Parathyroid adenoma (tissue), 2 donors: Measurements from ENCODE around the gene TMBIM6.

ENCODE experiments used
- H2AFZ ChIP-seq: fragments of 300-600 bp; sonication (generic); one replicate; pipeline ENCODE4 v1.7.0; 2017; ENCODE audit warnings: antibody characterized with exemption, mild to moderate bottlenecking
- H3K27ac ChIP-seq: fragments of 300-600 bp; sonication (generic); one replicate; pipeline ENCODE4 v1.7.0; 2017
- H3K27me3 ChIP-seq: fragments of 300-600 bp; sonication (generic); one replicate; pipeline ENCODE4 v1.7.0; 2017; ENCODE audit warnings: low read length; ENCODE audit not compliant: control insufficient read depth, insufficient read depth
- H3K36me3 ChIP-seq: fragments of 300-600 bp; sonication (generic); one replicate; pipeline ENCODE4 v1.7.0; 2017; ENCODE audit warnings: low read length; ENCODE audit not compliant: control insufficient read depth, insufficient read depth
- H3K4me1 ChIP-seq: fragments of 300-600 bp; sonication (generic); one replicate; pipeline ENCODE4 v1.7.0; 2017; ENCODE audit warnings: control low read depth
- H3K4me2 ChIP-seq: fragments of 300-600 bp; sonication (generic); one replicate; pipeline ENCODE4 v1.7.0; 2017; ENCODE audit warnings: low read length
- H3K4me3 ChIP-seq: fragments of 300-600 bp; sonication (generic); one replicate; pipeline ENCODE4 v1.7.0; 2017; ENCODE audit warnings: low read depth, low read length
- H3K79me2 ChIP-seq: fragments of 300-600 bp; sonication (generic); one replicate; pipeline ENCODE4 v1.7.0; 2017; ENCODE audit warnings: control low read depth
- H3K9ac ChIP-seq: fragments of 300-600 bp; sonication (generic); one replicate; pipeline ENCODE4 v1.7.0; 2017; ENCODE audit warnings: mild to moderate bottlenecking
- H3K9me3 ChIP-seq: fragments of 300-600 bp; sonication (generic); one replicate; pipeline ENCODE4 v1.7.0; 2017; ENCODE audit warnings: low read length; ENCODE audit not compliant: control insufficient read depth
- TF ChIP-seq, protein P1 (sequence below): fragments of 300-600 bp; sonication (generic); IDR thresholded peaks from one replicate; pipeline ENCODE4 v1.7.0; 2017; ENCODE audit warnings: antibody characterized with exemption, mild to moderate bottlenecking
- donor health status: primary hyperparathyroidism.

Gene TMBIM6

DNA sequence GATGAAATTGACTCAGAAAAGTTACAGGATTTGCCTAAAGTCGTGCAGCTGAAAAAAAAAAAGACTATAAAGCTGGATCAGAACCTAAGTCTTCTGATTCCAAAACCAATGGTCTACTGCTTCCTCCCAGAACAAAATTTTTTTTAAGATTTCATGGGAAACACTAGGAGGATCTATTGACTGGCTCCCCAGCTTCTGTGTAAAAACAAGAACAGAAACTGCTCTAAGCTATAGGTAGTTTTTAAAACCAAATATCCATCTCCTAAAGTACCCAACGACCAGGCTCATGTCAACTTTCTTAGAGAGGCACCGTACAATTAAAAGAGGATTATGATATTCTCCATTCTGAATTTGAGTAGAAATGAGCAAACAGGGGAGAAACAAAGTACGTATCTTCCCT is 43.5 kb upstream of the TMBIM6 start:
- no peak overlapping the region for H3K4me2 ChIP-seq
- H2AFZ ChIP-seq = no peak overlapping the region
- TF ChIP-seq, protein P1, sequence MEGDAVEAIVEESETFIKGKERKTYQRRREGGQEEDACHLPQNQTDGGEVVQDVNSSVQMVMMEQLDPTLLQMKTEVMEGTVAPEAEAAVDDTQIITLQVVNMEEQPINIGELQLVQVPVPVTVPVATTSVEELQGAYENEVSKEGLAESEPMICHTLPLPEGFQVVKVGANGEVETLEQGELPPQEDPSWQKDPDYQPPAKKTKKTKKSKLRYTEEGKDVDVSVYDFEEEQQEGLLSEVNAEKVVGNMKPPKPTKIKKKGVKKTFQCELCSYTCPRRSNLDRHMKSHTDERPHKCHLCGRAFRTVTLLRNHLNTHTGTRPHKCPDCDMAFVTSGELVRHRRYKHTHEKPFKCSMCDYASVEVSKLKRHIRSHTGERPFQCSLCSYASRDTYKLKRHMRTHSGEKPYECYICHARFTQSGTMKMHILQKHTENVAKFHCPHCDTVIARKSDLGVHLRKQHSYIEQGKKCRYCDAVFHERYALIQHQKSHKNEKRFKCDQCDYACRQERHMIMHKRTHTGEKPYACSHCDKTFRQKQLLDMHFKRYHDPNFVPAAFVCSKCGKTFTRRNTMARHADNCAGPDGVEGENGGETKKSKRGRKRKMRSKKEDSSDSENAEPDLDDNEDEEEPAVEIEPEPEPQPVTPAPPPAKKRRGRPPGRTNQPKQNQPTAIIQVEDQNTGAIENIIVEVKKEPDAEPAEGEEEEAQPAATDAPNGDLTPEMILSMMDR = no peak
- no peaks in the 10 kb centered on the region for H3K36me3 ChIP-seq
- no peaks in the 10 kb centered on the region for H3K9me3 ChIP-seq
- no peaks in the 10 kb centered on the region for H3K27me3 ChIP-seq
- H3K4me3 ChIP-seq = no peak overlapping the region
- H3K27ac ChIP-seq = no peak overlapping the region
- no peaks in the 10 kb centered on the region for H3K4me1 ChIP-seq
- no peaks in the 10 kb centered on the region for H3K79me2 ChIP-seq
- no peak overlapping the region for H3K9ac ChIP-seq

DNA sequence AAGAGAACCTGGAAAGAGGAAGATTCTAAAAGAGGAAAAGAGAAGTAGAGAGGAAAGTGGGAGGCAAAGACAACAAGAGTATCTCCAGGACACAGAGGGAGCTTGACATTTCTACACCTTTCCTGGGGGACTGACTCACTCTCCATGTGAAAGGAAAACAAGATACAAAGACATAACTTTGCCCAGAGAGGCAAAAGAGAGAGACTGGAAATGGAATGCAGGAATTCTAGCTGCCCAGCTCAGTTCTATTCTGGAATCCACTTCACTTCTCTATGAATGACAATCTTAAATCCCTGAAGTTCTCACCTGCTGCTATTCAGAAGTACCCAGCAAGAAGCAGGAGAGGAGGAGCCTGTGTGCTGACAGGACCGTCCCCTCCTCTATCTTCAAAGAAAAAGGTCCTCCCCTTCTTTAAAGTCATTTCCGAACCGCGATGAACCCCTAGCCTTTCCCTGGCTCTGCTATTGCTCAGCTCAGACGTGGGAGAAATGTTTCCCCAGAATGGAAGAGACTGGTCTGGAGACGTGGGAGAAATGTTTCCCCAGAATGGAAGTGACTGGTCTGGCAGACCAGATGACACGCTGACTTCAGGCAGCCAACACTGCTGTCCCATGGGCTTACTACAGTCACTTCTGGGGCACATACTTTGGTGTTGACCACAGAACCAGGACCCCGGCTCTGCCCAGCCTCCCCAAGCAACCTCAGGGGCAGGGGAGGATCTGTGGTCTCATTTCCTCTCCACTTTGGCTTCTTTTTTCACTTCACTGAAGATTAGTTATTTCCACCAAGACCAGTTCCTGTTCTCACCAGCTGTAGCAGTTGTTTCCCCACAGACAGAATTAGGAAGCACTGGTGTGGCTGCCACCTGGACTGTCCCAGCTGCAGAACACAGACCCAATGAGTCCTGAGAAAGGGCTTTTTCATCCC is 42.5 kb upstream of the TMBIM6 start:
- H3K27ac ChIP-seq = peak overlapping the region; percentile 21
- no peaks in the 10 kb centered on the region for H3K27me3 ChIP-seq
- no peaks in the 10 kb centered on the region for H3K9me3 ChIP-seq
- H3K9ac ChIP-seq = no peak overlapping the region
- H3K36me3 ChIP-seq = no peaks in the 10 kb centered on the region
- TF ChIP-seq, protein P1 = no peak
- peak overlapping the region; percentile 43 for H3K4me2 ChIP-seq
- no peaks in the 10 kb centered on the region for H3K4me1 ChIP-seq
- H2AFZ ChIP-seq = peak overlapping the region; percentile 67
- no peak overlapping the region for H3K4me3 ChIP-seq
- no peaks in the 10 kb centered on the region for H3K79me2 ChIP-seq

DNA sequence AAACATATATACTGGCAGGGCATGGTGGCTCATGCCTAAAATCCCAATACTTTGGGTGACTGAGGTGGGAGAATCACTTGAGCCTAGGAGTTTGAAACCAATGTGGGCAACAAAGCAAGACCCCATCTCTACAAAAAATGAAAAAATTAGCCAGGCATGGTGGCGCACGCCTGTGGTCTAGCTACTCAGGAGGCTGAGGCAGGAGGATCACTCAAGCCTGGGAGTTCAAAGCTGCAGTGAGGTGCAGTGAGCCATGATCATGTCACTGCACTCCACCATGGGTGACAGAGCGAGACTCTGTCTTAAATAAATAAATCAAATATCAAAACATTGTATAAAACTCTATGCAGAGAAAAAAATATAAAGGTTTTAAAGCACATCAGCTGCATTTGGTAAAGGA is 39.3 kb upstream of the TMBIM6 start:
- peaks cover 8% of the 10 kb centered on the region for H3K4me1 ChIP-seq
- no peak overlapping the region for H3K27ac ChIP-seq
- H3K36me3 ChIP-seq = no peaks in the 10 kb centered on the region
- TF ChIP-seq, protein P1 = no peak
- no peak overlapping the region for H3K4me3 ChIP-seq
- no peak overlapping the region for H2AFZ ChIP-seq
- no peak overlapping the region for H3K9ac ChIP-seq
- no peak overlapping the region for H3K4me2 ChIP-seq
- H3K9me3 ChIP-seq = no peaks in the 10 kb centered on the region
- no peaks in the 10 kb centered on the region for H3K27me3 ChIP-seq
- H3K79me2 ChIP-seq = no peaks in the 10 kb centered on the region

DNA sequence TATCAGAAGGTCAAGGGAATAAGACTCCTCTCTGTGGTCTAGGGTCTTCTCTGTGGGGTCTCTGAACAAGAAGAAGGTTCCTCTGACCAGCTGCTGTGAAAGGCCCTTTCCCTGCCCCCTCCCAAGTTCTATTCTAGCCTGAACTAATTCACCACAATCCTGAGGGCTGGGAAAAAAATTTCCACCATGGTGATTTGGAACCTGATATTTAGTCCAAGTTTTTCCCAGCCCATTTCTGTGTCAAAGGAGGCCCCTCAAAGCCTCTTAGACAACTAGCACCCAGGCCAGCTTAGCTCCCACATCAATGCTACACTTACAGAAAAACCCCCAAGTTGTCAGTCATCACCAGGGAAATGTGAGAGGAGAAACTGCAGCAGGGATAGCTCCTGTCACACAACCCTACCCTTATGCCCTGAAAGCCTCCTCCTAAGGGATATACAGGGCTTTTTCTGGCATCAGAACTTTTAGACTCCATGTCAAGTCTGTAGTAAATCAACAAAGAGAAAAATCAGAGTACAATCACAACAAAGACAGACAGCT is 38.6 kb upstream of the TMBIM6 start:
- Histone ChIP-seq H3K79me2 (no peaks in the 10 kb centered on the region), H3K9me3 (no peaks in the 10 kb centered on the region), H3K4me3 (no peak overlapping the region), H3K27ac (no peak overlapping the region), H3K27me3 (no peaks in the 10 kb centered on the region), H3K4me2 (no peak overlapping the region), H3K4me1 (peaks cover 8% of the 10 kb centered on the region), H2AFZ (no peak overlapping the region), H3K9ac (no peak overlapping the region), H3K36me3 (no peaks in the 10 kb centered on the region)
- TF ChIP-seq, protein P1 = no peak
